ENCODE data around the gene SH3BP4.
"Not testable (repeated sequence)": the region's sequence is repeated elsewhere in the genome, so short reads cannot be mapped to it uniquely, and the experiment has no call there.

SH3BP4 gene

DNA sequence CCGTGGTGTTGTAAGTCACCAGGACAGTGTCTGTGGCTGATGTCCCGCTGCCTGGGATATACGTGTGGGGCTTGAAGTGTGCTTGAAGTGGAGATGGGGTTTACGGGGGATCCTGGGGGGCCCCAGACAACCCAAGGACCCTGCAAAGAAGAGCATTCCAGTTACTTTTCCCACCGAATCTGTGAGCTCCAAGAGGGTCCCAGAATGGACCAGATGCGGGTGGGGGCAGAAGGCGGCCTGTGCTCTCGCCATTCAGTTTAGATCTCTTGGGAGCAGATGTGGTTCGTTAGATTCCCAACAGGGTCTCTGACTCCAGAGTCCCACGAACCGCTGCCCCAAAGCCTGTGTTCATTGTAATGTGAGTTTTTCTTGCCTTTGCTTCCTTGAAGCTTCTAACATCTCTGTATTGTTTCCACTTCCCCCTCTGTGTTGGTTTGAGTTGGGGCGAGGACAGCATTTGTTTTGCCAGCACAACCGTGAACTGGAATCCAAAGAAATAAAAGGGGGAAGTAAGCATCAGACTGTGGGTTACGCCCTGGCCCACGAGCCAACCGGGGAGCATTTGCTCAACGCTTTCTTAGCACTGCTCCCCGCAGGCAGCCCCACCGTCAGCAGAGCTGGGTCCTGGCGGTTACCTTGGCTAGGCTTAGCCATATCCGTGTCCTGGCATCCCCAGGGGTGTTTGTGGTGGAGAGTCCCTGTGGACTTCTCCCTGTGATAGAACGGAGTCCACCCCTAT lies 92.1 kb downstream of the SH3BP4 start:
- no peak for DNase-seq

DNA sequence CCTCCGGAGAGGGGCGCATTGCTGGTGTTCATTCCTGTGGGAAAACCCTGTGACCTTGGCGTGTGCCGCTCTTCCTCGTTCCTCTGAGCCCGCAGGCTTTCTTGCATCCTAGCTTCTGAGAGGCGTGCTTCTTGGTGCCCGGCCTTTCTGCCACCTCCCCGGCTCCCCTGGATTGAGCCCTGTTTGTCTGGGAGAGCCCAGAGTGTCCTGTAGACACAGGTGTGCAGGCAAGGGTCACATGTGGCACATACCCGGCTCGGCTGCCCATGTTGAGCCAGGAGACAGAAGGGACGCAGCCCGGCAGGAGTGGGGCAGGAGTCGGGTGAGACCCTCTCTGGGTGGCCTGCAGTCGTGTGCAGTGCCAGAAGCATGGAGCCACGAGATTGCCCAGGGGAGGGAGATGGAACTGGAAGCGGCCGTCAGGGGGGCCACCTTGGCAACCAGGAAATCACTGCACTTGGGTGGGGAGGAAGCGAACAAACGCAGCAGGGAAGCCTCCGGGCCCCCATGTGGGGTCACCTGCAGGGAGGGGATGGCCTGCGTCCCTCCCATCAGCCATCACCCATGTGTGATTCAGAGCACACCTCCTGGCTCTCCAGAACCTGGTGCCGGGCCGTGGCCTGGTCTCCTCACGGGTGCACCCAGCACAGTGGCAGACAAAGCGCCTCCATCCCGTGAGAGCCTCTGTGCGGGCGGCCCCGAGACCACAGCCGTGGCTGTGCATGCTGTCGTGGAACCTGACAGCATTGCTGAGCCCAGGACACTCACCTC lies 92.9 kb downstream of the SH3BP4 start:
- DNase-seq = no peak

DNA sequence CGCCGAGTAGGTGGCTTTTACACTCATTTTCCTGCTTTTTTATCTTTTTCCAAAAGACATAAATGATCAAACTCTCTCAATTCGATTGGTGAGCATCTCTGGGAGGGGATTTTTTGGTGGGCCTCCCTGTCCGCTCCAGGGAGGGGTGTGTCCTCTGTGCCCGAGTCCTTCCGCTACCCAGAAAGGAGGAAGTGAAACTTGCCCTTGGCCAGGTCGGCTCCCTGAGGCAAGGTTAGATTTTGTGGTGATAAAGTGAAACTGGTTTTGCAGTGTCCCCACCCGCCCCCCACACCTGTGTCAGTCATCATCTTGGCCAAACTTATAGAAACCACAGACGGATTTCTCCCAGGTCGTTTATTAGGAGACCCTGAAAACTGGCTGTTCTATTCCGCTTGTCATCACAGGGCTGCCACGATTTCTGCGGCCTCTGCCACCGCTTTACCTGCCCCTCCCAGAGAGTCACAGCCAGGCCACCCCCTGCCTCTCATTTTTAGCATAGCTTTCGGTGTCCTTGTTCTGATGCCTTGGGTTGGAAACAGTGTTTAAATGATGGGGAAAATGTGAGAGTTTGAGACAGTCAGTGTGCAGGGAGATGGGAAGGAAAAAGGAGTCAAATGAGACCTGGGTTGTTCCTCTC lies 93.6 kb downstream of the SH3BP4 start:
- DNase-seq = no peak

DNA sequence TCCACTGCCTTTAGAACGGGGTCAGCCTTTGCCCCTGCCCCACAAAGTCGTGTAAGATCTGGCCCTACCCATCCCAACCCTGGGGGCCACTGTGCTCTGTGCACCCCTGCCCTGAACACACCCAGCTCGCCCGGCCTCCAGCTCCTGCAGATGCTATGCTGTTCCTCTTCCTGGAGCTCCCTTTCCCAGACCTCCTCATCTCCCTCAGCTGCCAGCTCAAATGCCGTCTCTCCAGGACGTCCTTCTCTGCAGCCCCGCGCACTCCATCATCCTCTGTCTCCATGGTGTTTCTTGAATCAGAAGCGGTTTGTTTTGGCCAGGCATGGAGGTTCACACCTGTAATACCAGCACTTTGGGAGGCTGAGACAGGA lies 94.1 kb downstream of the SH3BP4 start:
- DNase-seq = no peak

DNA sequence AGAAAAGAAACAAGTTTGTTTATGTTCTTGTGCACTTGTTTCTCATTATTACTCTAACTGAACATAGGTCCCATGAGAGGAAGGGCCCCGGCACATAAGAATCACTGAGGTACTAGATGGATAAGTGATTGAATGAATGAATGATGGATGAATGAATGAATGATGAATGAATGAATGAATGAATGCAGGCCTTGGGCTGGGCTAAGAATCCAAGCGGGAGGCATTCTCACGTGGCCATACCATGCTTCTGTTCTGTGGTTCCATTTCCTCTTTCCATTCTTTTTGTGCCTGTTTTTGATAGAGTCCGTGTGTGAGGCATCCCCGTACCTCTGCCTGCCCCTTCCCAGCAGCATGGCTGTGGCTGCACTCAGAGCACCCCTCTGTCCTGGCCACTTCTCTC lies 94.8 kb downstream of the SH3BP4 start:
- DNase-seq = no peak

DNA sequence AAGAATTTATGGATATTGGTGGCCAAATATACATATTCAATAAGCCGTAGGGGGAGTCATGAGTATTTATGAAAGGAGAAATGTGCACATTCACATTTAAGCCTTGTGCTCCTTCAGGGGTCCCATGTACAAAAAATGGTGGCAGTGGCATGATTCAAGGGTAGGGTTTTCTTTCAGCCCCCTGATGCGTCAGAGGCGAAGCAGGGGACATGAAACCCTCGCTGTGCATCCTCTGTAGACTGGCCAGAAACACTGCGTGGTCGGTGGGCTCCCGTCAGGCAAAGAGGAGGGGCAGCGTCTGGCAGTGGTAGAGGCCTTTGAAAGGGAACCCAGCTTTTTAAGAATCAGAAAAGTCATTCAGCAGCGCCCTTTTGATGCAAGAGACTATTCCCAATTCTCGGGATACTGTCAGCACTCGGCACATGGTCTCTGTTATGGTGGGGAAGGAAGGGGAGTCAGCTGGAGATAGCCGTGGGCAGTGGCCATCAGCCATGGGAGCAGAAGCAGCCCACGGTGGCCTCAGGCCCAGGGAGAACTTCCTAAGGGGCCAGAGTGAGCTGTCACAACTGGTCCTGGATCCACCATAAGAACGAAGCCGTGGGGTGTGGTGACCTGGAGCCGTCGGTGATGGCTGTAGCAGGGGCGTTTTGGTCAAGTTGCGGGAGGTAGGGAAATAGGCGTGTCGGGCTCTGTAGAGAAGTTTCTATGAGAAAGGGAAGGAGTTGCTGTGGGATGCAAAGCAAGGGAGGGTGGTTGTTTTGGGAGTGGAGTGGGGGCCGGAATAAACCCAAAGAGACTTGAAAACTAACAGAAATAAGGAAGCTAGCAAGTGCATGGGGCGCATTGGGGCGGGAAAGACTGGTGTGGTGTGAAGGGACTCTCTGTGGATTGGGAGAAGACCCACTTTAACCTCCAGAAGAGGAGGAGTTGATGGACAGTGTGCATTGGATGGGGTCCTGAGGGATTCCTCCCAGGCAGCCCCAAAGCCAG lies 95.6 kb downstream of the SH3BP4 start:
- DNase-seq = no peak

DNA sequence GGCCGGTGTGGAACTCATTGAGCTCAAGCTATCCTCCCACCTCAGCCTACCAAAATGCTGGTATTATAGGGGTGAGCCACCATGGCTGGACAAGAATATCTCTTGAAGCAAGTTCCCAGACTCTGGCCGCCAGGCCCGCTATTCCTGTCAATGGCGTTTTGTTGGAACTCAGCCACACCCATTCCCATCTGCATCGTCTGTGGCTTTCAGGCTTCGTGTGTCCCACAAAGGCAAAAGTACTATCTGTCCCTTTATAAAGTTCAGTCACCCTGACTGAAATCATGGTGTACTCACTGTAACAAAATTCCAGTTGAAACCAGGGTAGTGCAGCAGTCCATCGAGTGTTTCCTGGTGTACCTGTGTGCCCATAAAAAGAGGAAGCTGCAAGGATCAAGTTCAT lies 96.7 kb downstream of the SH3BP4 start:
- DNase-seq = no peak

DNA sequence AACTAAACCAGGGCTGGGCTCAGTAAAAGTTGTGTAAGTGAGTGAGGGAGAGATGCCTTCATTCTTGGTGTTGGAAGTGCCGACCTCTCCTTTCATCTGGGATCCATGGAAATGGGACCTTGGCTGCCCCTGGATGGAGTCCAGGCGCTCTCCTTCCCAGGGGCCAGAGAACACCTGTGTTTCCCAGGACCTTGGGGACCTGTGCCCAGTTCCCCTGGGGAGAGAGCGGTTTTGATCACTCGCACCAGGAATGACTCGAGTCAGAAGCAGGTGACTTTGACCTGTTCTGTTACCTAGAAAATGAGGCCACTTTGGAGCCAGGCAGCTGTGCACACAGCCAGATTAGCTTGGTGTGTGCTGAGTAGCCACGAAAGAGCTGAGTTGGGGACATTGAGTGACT lies 97.3 kb downstream of the SH3BP4 start:
- no peak for DNase-seq

DNA sequence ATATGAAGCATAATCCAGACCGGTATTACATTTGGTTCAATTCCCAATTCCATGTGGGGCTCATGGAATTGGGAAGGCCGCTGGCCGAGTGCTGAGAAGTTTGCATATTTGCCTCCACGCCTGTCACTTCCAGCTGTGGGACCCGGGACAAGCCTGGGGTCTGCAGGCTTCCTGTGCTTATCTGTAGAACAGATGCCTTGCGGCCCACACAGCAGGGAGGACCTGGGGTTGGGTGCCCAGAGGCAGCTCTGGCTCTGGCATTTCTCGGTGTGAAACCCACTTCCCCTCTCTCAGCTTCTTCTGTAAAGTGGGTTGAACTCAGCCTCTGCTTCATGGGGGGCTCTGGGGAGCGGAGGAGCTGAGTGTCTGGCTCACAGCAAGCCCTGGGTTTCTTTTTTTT lies 97.9 kb downstream of the SH3BP4 start:
- DNase-seq = no peak

DNA sequence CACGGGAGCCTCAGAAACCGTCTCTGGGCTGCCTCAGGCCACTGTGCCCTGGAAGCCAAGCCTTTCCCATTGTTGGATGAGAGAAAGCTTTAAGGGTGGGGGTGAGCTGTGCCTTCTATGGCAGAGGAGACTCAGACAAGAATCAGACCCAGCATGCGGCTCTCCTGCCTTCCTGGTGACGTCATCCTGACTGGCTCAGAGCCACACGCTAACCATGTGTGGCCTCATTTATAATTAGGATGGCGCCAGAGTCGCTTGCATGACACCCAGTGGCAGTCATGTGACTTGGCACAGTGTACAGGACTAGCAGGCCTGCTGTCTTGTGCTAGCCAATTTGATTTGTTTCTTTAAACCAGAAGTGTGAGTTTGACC lies 99.1 kb downstream of the SH3BP4 start:
- no peak for DNase-seq

DNA sequence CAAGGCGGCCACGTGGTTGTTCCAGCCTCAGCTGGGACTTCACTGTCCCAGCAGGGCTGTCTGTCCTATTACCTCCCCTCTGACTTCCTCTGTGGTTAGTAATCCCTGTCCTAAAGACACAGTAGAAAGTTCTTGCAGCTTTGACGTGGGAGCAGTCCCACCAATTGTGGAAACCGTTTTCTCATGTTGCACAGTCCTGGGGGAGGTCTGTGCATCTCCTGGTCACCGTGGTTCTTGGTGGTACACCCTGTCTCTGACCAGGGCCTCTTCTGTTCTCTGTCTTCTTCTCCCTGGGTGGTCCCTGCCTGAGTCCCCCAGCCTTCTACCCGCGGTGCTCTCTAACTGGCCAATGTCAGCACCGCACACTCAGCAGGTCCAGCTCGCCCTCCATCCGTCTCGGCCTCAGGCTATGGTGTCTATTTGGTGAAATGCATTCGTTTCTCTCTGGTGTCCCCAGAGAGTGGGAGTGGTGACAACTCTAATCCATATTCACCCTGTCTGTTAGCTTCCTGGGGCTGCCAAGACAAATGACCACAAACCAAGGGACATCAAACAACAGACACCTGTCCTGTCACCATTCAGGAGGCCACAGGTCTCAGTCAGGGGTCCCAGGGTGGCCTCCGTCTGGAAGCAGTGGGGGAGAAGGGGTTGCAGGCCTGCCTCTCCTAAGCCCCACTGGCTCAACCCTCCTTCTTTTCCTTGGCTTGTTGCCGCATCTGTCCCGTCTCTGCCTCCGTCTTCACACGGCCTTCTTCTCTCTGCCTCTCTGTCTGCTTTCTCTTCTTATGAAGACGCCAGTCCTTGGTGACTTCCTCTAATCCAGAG lies 99.8 kb downstream of the SH3BP4 start:
- no peak for DNase-seq

DNA sequence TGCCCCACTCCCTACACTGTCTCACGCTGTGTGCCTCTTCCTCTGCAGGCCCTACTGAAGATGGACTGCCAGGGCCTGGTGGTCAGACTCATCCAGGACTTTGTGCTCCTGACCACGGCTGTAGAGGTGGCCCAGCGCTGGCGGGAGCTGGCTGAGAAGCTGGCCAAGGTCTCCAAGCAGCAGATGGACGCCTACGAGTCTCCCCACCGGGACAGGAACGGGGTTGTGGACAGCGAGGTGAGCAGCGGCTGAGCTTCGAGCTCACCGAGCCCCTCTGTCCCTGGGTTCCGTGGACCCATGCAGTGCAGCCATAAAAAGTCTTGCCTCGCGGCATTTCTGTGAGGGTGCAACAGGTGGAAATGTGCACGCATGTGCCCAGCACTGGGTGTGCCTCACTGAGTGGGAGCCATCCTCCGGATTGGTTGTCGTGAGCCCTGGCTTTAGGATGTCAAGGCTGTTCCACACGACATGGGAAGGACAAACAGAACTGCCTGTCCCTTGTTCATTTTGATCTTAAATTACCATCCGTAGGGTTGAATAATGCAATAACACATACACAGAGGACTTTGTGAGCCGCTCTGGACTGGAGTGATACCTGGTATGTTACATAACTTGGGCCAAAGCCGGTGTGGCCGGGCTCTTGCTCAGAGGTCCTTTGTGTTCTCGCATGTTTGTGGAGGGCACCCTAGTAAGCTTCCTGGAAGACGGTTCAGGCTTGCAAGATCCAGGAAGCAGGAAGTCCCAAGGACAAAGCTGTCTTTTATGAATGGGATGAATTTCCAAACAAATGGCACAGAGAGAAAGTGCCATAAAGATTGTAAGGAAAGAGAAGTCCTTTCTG lies 100.9 kb downstream of the SH3BP4 start:
- no peak for DNase-seq

DNA sequence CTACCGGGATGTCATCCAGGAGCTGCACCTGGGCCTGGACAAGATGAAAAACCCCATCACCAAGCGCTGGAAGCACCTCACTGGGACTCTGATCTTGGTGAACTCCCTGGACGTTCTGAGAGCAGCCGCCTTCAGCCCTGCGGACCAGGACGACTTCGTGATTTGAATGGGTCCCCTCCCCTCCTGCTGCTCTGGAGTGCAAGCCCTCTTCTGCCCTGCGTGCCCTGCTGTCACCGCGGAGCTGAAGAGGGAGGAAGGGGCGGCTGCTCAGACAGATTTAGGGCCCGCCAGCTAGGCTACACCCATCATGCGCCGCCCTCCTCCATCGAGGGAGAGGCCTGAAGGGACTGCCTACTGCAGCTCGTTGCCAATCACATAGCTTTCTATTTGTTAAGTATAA lies 101.8 kb downstream of the SH3BP4 start:
- no peak for DNase-seq

DNA sequence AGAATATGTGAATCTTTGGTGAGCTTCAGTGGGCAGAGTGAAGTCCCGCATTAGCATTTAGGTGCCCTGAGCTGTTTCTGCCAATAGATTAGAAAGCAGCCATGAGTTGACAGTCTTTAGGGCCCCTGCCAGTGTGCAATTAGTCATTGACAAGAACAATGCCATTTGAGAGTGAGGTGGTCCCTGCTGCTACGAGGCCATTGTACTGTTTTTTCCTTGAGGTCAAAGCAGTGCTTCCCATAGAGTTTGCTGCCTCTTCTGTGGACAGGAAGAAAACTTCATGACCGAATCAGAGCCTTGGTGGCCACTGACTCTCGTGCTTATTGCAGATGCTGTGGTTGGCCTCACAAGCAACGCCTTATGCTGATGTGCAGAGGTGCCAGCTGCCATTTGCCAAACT lies 102.7 kb downstream of the SH3BP4 start:
- no peak for DNase-seq

DNA sequence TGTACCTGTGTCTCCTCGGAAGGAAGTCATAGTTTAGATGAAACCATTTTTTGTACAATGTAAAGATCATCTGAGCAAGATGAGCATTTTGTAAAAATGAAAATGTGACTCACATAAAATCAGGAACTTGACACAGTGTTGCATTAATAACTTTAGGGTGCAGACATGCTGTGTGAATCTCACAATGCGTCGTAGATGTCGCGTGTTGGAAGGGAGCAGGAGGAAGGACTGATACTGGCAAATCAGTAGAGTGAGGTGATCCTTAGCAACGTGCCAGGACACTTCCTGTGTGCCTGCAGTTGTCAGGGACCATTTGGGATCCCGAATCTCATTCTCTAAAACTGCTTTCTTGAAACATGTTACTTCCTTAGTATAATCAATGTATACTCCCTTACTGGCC lies 103.1 kb downstream of the SH3BP4 start:
- DNase-seq = no peak

DNA sequence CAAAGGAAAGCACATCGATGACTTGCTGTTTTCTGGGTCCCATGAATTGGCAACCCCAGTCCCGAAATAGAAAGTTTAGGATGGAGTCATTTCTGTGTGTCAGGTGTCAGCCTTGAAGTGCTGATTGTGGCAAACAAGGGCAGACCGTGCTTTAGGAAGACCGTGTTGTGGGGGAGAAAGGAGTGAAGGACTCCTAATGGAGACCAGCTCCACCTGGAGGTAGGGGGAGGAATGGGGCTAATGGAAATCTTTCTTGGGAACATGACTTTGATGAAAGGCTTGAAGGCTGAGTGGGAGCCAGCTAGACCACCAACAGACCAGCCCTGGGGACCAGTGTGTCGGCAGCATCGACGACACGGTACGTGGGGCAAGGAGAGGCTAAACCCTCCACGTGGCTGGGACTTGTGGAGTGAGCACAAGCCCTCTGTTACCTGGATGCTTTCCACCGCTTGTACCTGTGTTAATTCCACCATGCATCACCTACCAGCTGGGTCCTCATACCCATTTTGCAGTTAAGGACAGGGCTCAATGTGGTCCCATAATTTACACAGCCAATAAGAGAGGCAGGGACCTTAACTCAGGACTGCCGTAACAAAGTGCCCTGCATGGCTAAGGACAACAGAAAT lies 104.2 kb downstream of the SH3BP4 start:
- DNase-seq = no peak

DNA sequence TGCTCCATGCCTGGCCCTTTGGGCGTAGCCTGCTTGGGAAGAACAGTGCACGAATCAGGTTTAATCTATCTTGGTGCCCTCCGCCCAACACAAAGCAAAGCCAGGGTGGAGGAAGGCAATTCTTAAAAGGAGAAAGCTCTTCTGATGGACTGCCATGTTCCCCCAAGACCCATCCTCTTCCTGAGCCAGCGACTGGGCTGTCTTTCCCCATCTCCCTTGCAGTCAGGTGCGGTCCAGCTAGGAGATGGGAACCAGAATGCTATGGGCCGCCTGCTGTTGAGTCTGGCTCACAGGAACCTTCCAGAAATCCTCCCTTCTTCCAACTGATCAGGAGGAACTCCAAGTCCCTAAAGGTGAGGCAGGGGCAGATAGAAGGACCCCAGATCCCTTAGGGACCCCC lies 105.0 kb downstream of the SH3BP4 start:
- DNase-seq = no peak

DNA sequence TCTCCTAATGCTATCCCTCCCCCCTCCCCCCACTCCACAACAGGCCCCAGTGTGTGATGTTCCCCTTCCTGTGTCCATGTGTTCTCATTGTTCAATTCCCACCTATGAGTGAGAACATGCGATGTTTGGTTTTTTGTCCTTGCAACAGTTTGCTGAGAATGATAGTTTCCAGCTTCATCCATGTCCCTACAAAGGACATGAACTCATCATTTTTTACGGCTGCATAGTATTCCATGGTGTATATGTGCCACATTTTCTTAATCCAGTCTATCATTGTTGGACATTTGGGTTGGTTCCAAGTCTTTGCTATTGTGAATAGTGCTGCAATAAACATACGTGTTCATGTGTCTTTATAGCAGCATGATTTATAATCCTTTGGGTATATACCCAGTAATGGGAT lies 105.8 kb downstream of the SH3BP4 start:
- not testable (repeated sequence) for DNase-seq

DNA sequence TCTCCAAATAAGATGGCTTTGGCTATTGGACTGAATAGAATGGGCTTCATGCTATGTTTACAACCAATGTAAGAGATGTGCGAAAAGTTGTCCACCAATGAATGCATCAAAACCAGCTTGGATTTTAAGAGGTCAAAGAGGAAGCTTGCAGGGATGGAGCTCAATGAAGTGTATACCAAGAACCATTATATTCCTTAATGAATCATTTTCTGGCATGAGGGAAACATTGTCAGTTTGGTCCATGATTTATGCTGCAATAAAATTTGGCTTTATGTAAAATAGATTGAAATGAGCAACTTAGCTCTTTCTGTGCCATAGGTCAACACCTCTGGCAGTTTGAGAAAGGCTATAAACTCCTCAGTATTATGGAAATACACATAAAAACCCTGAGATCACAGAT lies 107.3 kb downstream of the SH3BP4 start:
- DNase-seq = no peak

DNA sequence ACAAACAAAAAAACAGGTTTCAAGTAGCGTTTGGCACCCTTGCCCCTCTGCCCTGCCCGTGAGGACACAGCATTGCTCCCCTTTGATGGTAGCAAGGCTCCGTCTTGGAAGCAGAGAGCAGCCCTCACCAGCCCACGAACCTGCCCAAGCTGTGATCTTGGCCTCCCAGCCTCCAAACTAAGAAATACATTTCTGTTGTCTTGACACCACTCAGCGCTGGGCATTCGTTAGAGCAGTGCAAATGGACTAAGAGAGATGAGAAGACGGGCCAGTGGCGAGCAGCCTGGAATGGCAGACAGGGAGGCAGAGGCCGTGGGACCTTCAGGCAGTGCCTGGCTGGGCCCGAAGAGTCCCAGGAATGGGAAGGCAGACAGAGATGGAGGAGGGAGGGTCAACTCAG lies 109.8 kb downstream of the SH3BP4 start:
- DNase-seq = no peak

Data from stimulated activated CD8-positive, alpha-beta memory T cell treated with anti-CD3 and anti-CD28 coated beads, Interleukin-4, amount 100 ng/mL, for 48 hours (primary cell).